Testis (tissue), 3 donors: ENCODE measurements around the gene TRIM6. TPM values are rescaled to one million over a fixed set of nuclear protein-coding genes. Genes with fewer than 3 reads are reported as not detected.

Source experiments
- DNase-seq: peaks from one replicate; pipeline ENCODE4 v3.0.0-alpha.2; 2019
- H3K27ac ChIP-seq, 2 donors: fragments of 200-600 bp; sonication (generic); one replicate each; pipeline ENCODE4 v1.5.1; 2019
- H3K27me3 ChIP-seq: fragments of 200-600 bp; sonication (generic); one replicate; pipeline ENCODE4 v1.5.1; 2019
- H3K36me3 ChIP-seq: fragments of 200-600 bp; sonication (generic); one replicate; pipeline ENCODE4 v1.5.1; 2017; ENCODE audit warnings: low read depth; ENCODE audit errors: missing control alignments
- H3K4me1 ChIP-seq: fragments of 200-600 bp; sonication (generic); one replicate; pipeline ENCODE4 v1.5.1; 2019
- H3K4me3 ChIP-seq, 2 donors: fragments of 200-600 bp; sonication (generic); one replicate each; pipeline ENCODE4 v1.5.1; 2017 to 2019
- H3K9me3 ChIP-seq: fragments of 200-600 bp; sonication (generic); one replicate; pipeline ENCODE4 v1.5.1; 2017
- CTCF ChIP-seq, 3 experiments: fragments of 450-650 bp in 2 of 3; fragments of 200-600 bp in 1 of 3; sonication (generic) in 1 of 3; IDR thresholded peaks; one replicate each; pipeline ENCODE4 v1.5.1; 2016 to 2019; ENCODE audit warnings: antibody characterized with exemption in 3 of 3, mild to moderate bottlenecking in 2 of 3, moderate library complexity in 1 of 3
- POLR2A ChIP-seq: fragments of 450-650 bp; IDR thresholded peaks from one replicate; pipeline ENCODE4 v1.6.1; 2017; ENCODE audit warnings: antibody characterized with exemption, mild to moderate bottlenecking, moderate library complexity
- WGBS, 2 donors: methylation state at CpG; one replicate each; pipeline ENCODE4 v1.1.5; 2018; 5-methylcytosine and 5-hydroxymethylcytosine counted together
- intact Hi-C: fragments of 100-400 bp; cut with DNase I; formaldehyde crosslinking; loops from one replicate; pipeline ENCODE4 v1.15.1; 2023; ENCODE audit warnings: low total_unique reads
- polyA plus RNA-seq: library from polyadenylated mRNA; stranded (reverse); fragments of 350-450 nt; fragmentation: Illumina TruSeq; extraction: RNeasy Lipid Tissue Mini Kit (QIAGEN cat#74804); gene quantifications from one replicate; pipeline ENCODE4 v1.2.3, GENCODE V29; 2014; ENCODE audit warnings: low read depth, low replicate concordance; ENCODE audit not compliant: insufficient read depth
- total RNA-seq, 2 donors: library from RNA; depleted of rRNA; stranded (reverse); fragments of >200 nt; gene quantifications; one replicate each; pipeline ENCODE4 v1.2.3, GENCODE V29; 2016

TRIM6 gene
- total and polyA plus RNA-seq, 3 donors from 2014 or later = 9.1 to 20.9 (median 10.6) TPM

- intact Hi-C loops = no loop called here
- WGBS, 2 donors = 24% methylated on average over 7 of the region's 7 CpGs
- TF ChIP-seq CTCF (IDR thresholded peaks at IDR 0.05) = no peak
- no peak for TF ChIP-seq POLR2A
Observed at GRCh38 chr11:5624489-5625279, 28.2 kb downstream of the TRIM6 start, which contains the start of gene TRIM34. Gene TRIM34, plus strand, starts transcription at chr11:5625001. Its CDS starts 7,331 bp downstream, at chr11:5632332.

DNA sequence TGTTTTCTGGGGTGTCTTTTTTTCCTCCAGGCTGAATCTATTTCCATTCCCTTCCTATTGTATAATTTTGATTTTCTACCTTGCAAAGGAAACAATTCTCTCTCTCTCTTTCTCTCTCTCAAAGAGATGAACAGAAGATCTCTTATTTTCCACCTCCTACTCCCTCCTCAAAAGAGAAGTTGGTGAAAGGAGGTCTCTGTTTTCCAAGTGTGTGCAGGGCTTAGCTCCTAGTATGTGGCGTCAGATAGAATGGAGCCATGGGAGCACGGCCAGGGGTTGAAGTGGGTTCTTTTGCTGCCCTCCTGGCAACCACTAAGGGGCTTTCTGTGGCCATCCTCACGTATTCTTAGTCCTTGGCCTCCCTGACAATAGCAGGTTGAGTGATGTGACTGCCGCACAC lies 28.8 kb downstream of the TRIM6 start:
- 21 to 36% methylated on average over 4 of the region's 4 CpGs for WGBS, 2 donors
- no peaks in the 10 kb centered on the region for H3K9me3 ChIP-seq
- H3K27ac ChIP-seq = peak overlapping the region; percentile 69 to 75
- peak overlapping the region; percentile 44 to 69 for H3K4me3 ChIP-seq
- peak; percentile 20 for DNase-seq
- no peaks in the 10 kb centered on the region for H3K27me3 ChIP-seq
- intact Hi-C loops = no loop called here
- H3K36me3 ChIP-seq = no peaks in the 10 kb centered on the region
- peaks cover 10% of the 10 kb centered on the region for H3K4me1 ChIP-seq
- TF ChIP-seq CTCF (IDR thresholded peaks at IDR 0.05) (no peak), POLR2A (no peak)

More at GRCh38 chr11:5624489-5625279, 28.2 kb downstream of the TRIM6 start, which contains the start of gene TRIM34:
- peak within 1 kb of the TSS; percentile 69 to 75 for H3K27ac ChIP-seq
- no peaks in the 10 kb centered on the region for H3K9me3 ChIP-seq
- peaks cover 10% of the 10 kb centered on the region for H3K4me1 ChIP-seq
- H3K36me3 ChIP-seq = no peaks in the 10 kb centered on the region
- DNase-seq = peak; percentile 89
- peak within 1 kb of the TSS; percentile 44 to 69 for H3K4me3 ChIP-seq
- H3K27me3 ChIP-seq = no peaks in the 10 kb centered on the region

DNA sequence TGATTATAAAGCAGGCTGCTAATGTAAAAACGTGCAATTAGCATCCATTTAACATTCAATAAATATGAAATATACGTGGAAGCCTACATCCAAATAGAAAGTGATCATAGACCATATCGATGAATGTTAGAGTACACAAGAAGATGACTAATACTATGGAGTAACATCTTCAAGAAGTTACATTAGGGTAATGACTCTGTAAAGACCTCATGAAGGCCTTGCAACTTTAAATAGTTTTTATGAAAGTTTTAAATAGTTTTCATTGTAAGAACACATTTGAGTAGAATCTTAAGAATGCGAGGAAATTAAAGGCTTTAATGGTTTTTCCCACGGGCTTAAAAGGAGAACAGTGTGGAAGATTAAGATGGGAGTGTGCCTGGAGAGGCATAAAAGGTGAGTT lies 29.8 kb downstream of the TRIM6 start:
- 76 to 79% methylated on average over 5 of the region's 5 CpGs for WGBS, 2 donors
- no peak for TF ChIP-seq POLR2A
- no peak for TF ChIP-seq CTCF (IDR thresholded peaks at IDR 0.05)
- Histone ChIP-seq H3K4me1 (peaks cover 10% of the 10 kb centered on the region), H3K27me3 (no peaks in the 10 kb centered on the region), H3K27ac (no peak overlapping the region), H3K4me3 (no peak overlapping the region), H3K36me3 (no peaks in the 10 kb centered on the region), H3K9me3 (no peaks in the 10 kb centered on the region)
- DNase-seq = no peak
- intact Hi-C loops = no loop called here

DNA sequence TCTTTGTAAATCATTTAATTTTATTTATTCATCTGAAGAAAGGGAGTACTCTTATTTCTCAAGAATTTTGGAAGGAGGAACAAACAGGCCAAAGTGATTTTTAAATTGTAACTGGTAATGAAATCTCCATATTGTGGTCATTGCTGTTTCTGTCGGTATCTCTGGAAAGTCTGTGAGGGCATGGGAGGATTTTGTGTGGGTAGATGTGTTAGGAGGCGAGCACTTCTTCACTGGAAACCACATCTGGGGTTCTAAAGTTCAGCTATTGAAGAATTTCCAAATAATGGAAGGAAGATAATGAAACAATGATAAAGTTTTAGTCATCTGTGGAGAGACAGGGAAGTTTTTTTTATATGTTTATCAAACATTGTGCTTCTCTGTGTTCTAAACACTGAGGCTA lies 35.0 kb downstream of the TRIM6 start:
- WGBS, 2 donors = 52 to 64% methylated on average over 2 of the region's 2 CpGs
- Histone ChIP-seq H3K4me1 (no peaks in the 10 kb centered on the region), H3K27ac (no peak overlapping the region), H3K9me3 (no peaks in the 10 kb centered on the region), H3K27me3 (no peaks in the 10 kb centered on the region), H3K4me3 (no peak overlapping the region), H3K36me3 (no peaks in the 10 kb centered on the region)
- TF ChIP-seq CTCF (IDR thresholded peaks at IDR 0.05) = no peak
- no peak for TF ChIP-seq POLR2A
- DNase-seq = no peak
- intact Hi-C loops = no loop called here
